Nucleus accumbens (tissue), 56 donors: ENCODE measurements around the gene ZC3HAV1L.
"Not testable (repeated sequence)": the region's sequence is repeated elsewhere in the genome, so short reads cannot be mapped to it uniquely, and the experiment has no call there.

Source experiments
- DNase-seq, 56 donors: peaks; one replicate each; lab custom pipeline; 2025; lab: John Stamatoyannopoulos, UW

The ZC3HAV1L gene

GRCh38 chr7:139023076-139023475, 12.8 kb downstream of the ZC3HAV1L start:
- DNase-seq, result no peak

- DNase-seq, result no peak
Measured at GRCh38 chr7:139022286-139022685, 13.6 kb downstream of the ZC3HAV1L start.

GRCh38 chr7:139018910-139019309, 16.9 kb downstream of the ZC3HAV1L start:
- DNase-seq, result no peak

GRCh38 chr7:139016931-139017511, 18.8 kb downstream of the ZC3HAV1L start:
- DNase-seq, result peak in 38 of 56 donors; percentile 7 to 76 (median 34)

GRCh38 chr7:139011373-139011772, 24.5 kb downstream of the ZC3HAV1L start:
- DNase-seq, result no peak

GRCh38 chr7:139004321-139005090, 31.3 kb downstream of the ZC3HAV1L start:
- DNase-seq, result no peak

- DNase-seq, result no peak
Measured at GRCh38 chr7:138999414-138999813, 36.4 kb downstream of the ZC3HAV1L start.

GRCh38 chr7:138992052-138992531, 43.8 kb downstream of the ZC3HAV1L start:
- no peak for DNase-seq

GRCh38 chr7:138987686-138988085, 48.2 kb downstream of the ZC3HAV1L start:
- DNase-seq, result no peak

- DNase-seq, result peak in 1 of 56 donors; percentile 24
Measured at GRCh38 chr7:138982204-138982623, 53.6 kb downstream of the ZC3HAV1L start.

- DNase-seq, result peak in 17 of 56 donors; percentile 6 to 65 (median 31)
Measured at GRCh38 chr7:138981332-138982203, 54.3 kb downstream of the ZC3HAV1L start, which contains the start of gene KIAA1549. Gene KIAA1549 (minus strand): TSS chr7:138981389. CDS start chr7:138981269, 120 bp downstream.

GRCh38 chr7:138980563-138981291, 55.1 kb downstream of the ZC3HAV1L start:
- peak in 7 of 56 donors; percentile 2 to 42 (median 24) for DNase-seq

- DNase-seq, result no peak
Measured at GRCh38 chr7:138979988-138980562, 55.8 kb downstream of the ZC3HAV1L start.

GRCh38 chr7:138979226-138979979, 56.4 kb downstream of the ZC3HAV1L start:
- DNase-seq, result no peak

- DNase-seq, result no peak
Measured at GRCh38 chr7:138978541-138979184, 57.2 kb downstream of the ZC3HAV1L start.

GRCh38 chr7:138976161-138976560, 59.7 kb downstream of the ZC3HAV1L start:
- DNase-seq, result not testable (repeated sequence)
